Erythroblast (primary cell): ENCODE results near the gene STX18.
A peak's percentile ranks its signal among the peaks of the same experiment; 100 is the strongest.
"Not testable (repeated sequence)": the region's sequence is repeated elsewhere in the genome, so short reads cannot be mapped to it uniquely, and the experiment has no call there.

Experiments
- DNase-seq, 2 experiments: peaks; one replicate each; lab custom pipeline; 2025; lab: John Stamatoyannopoulos, UW
- GATA1 ChIP-seq: IDR thresholded peaks from 2 replicates; pipeline ENCODE4 v1.6.1; 2011; ENCODE audit warnings: low read depth, mild to moderate bottlenecking, control low read depth, low read length, moderate library complexity
- POLR2A ChIP-seq: IDR thresholded peaks from 2 replicates; pipeline ENCODE4 v1.6.1; 2011; ENCODE audit warnings: mild to moderate bottlenecking, low read length

Gene STX18

GRCh38 chr4:4568806-4569427 is 27.1 kb upstream of the STX18 start:
- TF ChIP-seq GATA1 (no peak), POLR2A (no peak)
- DNase-seq = no peak

- DNase-seq = not testable (repeated sequence)
Observed at GRCh38 chr4:4566359-4566758, 24.5 kb upstream of the STX18 start.

DNA sequence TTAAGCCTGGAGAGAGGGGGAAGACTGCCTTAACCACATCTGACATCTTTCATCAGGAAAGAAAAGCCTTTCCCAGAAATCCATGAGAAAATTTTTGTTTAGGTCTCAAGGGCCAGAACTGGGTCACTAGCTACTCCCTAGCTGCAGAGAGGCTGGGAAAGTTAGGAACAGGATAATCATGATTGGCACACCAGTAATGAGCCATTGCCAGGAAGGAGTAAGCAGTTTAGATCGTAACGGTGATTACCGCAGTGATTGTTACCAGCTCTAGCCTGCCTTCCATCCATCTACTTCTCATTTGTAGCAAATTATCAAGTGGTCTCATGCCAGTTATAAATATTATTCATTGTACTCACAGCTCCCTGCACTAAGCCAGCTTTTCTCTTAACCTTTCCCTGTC is 22.7 kb upstream of the STX18 start:
- no peak for DNase-seq
- TF ChIP-seq POLR2A = no peak
- no peak for TF ChIP-seq GATA1

GRCh38 chr4:4560642-4561041 is 18.8 kb upstream of the STX18 start:
- TF ChIP-seq GATA1 (no peak), POLR2A (no peak)
- no peak for DNase-seq

DNA sequence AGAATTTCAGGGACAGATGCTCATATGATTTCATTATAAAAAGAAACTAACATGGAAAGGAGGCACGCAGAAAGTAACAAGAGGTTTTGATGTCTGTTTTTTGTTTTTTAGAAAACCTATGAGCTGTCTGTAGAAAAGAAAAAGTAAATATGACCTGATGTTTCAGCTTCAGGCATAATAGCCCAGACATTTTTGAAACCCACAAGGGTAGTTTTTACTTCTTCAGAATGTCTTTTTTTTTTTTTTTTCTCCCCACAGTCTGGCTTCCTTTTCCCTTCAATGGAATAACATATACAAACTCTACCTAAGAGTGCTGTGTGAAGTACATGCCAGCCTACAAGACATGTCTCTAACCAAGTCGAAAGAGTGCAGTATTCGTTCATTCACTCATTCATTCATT is 18.3 kb upstream of the STX18 start:
- no peak for DNase-seq
- no peak for TF ChIP-seq POLR2A
- TF ChIP-seq GATA1 = no peak

DNA sequence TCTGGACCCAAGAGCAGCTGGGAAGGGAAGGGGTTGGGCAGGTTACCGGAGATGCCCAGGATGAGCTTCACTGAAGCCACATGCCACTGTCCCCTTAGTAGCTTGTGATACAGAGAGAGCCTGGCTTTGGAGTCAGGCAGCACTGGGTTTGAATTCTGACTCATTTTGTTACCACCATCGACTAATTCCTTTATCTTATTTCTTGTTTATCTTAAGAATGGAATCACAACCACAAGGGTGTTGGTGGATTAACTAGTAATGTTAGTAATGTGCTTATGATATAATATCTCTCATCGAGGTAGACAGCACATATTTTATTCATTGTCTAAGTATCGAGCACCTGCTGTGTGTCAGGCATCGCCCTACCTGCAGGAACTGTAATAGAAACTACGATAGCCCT is 17.7 kb upstream of the STX18 start:
- TF ChIP-seq POLR2A (no peak), GATA1 (no peak)
- no peak for DNase-seq

GRCh38 chr4:4558881-4559280 is 17.0 kb upstream of the STX18 start:
- TF ChIP-seq GATA1 (no peak), POLR2A (no peak)

DNA sequence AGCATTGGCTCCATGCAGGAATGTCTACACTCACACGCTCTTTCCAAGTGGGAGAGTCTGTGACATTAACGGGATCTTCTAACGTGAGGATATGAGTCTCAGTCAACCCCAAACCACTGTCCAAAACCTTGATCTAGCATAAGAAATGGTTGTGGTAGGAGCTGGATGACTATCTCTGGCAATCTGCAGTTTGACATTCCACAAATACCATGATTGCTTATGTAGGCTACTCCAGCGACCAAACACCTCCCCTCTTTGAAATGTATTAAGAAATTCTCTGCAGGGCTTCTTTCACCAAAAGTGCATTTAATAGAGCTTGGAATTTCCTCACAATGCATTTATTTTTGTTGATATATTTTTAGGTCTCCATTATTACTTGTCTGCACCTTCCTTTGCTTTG is 14.1 kb upstream of the STX18 start:
- no peak for TF ChIP-seq GATA1
- no peak for TF ChIP-seq POLR2A
- no peak for DNase-seq

More at GRCh38 chr4:4558881-4559280, 17.0 kb upstream of the STX18 start:
- DNase-seq = no peak

DNA sequence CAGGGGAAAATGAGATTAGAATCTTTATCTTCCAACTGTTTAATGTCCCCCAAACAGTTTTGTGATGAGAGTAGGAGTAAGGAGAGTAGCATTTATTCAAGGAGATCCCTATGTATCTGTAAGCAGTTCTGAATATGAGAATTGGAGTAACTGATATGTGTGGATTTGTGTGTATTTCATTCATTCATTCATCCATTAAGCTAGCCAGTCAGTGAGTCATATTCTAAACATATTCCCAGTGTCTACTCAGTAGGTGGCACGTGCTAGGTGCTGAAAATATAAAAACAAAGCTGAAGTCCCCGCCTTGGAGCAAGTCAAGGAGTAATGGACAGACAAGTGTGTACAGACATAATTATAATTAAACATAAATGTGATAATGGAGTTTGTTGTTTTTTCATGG is 12.4 kb upstream of the STX18 start:
- no peak for TF ChIP-seq GATA1
- TF ChIP-seq POLR2A = no peak
- no peak for DNase-seq

- DNase-seq = not testable (repeated sequence)
Observed at GRCh38 chr4:4552042-4552441, 10.2 kb upstream of the STX18 start.

GRCh38 chr4:4550161-4550560 is 8.3 kb upstream of the STX18 start:
- not testable (repeated sequence) for DNase-seq

- DNase-seq = no peak
- TF ChIP-seq POLR2A (no peak), GATA1 (no peak)
Observed at GRCh38 chr4:4549534-4549933, 7.7 kb upstream of the STX18 start.

- no peak for DNase-seq
- TF ChIP-seq POLR2A (no peak), GATA1 (no peak)
Observed at GRCh38 chr4:4542774-4543485, 1.1 kb upstream of the STX18 start.

GRCh38 chr4:4541040-4541631 is 712 bp downstream of the STX18 start:
- peak; percentile 79 to 81 for DNase-seq
- TF ChIP-seq GATA1 = no peak
- TF ChIP-seq POLR2A = no peak

DNA sequence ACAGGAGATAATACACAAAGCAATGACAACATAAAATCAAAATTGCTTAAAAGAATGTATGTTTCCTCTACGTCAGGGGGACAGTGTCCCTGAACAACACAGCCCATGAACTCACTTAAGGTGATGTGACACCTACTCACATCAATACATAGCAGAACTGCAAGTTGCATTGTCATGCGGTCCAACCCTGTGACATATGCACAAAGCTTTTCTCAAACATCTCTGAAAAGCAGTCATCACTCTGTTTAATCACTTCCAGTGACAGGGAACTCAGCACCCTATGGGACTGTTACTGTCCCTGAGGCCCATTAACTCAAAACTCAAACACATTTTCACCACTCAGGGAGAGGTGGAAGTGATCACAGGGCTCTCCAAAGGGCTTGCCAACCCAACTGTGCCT is 2.4 kb downstream of the STX18 start:
- DNase-seq = peak; percentile 66 to 72
- no peak for TF ChIP-seq GATA1
- no peak for TF ChIP-seq POLR2A
